ENCODE measurements around the gene SLC2A14. TPM values are rescaled to one million over a fixed set of nuclear protein-coding genes. Genes with fewer than 3 reads are reported as not detected.
"Not testable (repeated sequence)": the region's sequence is repeated elsewhere in the genome, so short reads cannot be mapped to it uniquely, and the experiment has no call there.

SLC2A14 gene
- total RNA-seq, 4 donors from 2014 or later: 0.29 to 3.1 (median 0.39) TPM; not detected in 1

- Histone ChIP-seq H3K4me1 (peaks cover 0 to 2% (median 0%) of the 10 kb centered on the region in 4 donors), H3K9me3 (no peaks in the 10 kb centered on the region), H3K27ac (replicated peaks in 1 of 4) (no peak overlapping the region), H3K27me3 (no peaks in the 10 kb centered on the region), H3K36me3 (no peaks in the 10 kb centered on the region), H3K4me3 (no peak overlapping the region)
- 87% methylated on average over 1 of the region's 1 CpG for WGBS
- DNase-seq (ENCODE audit: extremely low spot score): no peak
- TF ChIP-seq EP300 (IDR thresholded peaks at IDR 0.05) (no peak), CTCF (IDR thresholded peaks at IDR 0.05) (no peak), POLR2A (IDR thresholded peaks at IDR 0.05; ENCODE audit: low read depth) (no peak)
- intact Hi-C loops (cut with DNase I): no loop called here
Measured at GRCh38 chr12:7834701-7835100, 38.0 kb downstream of the SLC2A14 start.

GRCh38 chr12:7833831-7834230, 38.9 kb downstream of the SLC2A14 start:
- Histone ChIP-seq H3K36me3 (no peaks in the 10 kb centered on the region), H3K9me3 (no peaks in the 10 kb centered on the region), H3K27ac (replicated peaks in 1 of 4) (no peak overlapping the region), H3K4me1 (no peaks in the 10 kb centered on the region), H3K4me3 (no peak overlapping the region), H3K27me3 (no peaks in the 10 kb centered on the region)
- TF ChIP-seq POLR2A (IDR thresholded peaks at IDR 0.05; ENCODE audit: low read depth): no peak
- TF ChIP-seq POLR2AphosphoS5 (IDR thresholded peaks at IDR 0.05): no peak
- TF ChIP-seq CTCF (IDR thresholded peaks at IDR 0.05): no peak
- TF ChIP-seq EP300 (IDR thresholded peaks at IDR 0.05): no peak
- 89% methylated on average over 4 of the region's 4 CpGs for WGBS
- DNase-seq (ENCODE audit: extremely low spot score): no peak
- intact Hi-C loops (cut with DNase I): no loop called here

- H3K36me3 ChIP-seq; H3K4me3 ChIP-seq; DNase-seq (ENCODE audit: extremely low spot score); H3K9me3 ChIP-seq; H3K27me3 ChIP-seq; H3K27ac ChIP-seq (replicated peaks in 1 of 4); H3K4me1 ChIP-seq; intact Hi-C loops (cut with DNase I): not testable (repeated sequence)
- WGBS: 89% methylated on average over 6 of the region's 6 CpGs
Measured at GRCh38 chr12:7833201-7833600, 39.5 kb downstream of the SLC2A14 start.

GRCh38 chr12:7832059-7832696, 40.5 kb downstream of the SLC2A14 start:
- no peaks in the 10 kb centered on the region for H3K9me3 ChIP-seq
- intact Hi-C loops (cut with DNase I): no loop called here
- WGBS: 68% methylated on average over 6 of the region's 6 CpGs
- H3K4me3 ChIP-seq: no peak overlapping the region
- no peaks in the 10 kb centered on the region for H3K27me3 ChIP-seq
- TF ChIP-seq EP300 (IDR thresholded peaks at IDR 0.05): no peak
- TF ChIP-seq CTCF (IDR thresholded peaks at IDR 0.05): peak; percentile 9 to 38 (median 22)
- H3K36me3 ChIP-seq: no peaks in the 10 kb centered on the region
- DNase-seq (ENCODE audit: extremely low spot score): no peak
- no peak overlapping the region for H3K27ac ChIP-seq (replicated peaks in 1 of 4)
- no peaks in the 10 kb centered on the region for H3K4me1 ChIP-seq

GRCh38 chr12:7829737-7830136, 43.0 kb downstream of the SLC2A14 start:
- H3K9me3 ChIP-seq; H3K36me3 ChIP-seq; intact Hi-C loops (cut with DNase I); H3K4me3 ChIP-seq; H3K4me1 ChIP-seq; H3K27ac ChIP-seq (replicated peaks in 1 of 4); DNase-seq (ENCODE audit: extremely low spot score); H3K27me3 ChIP-seq: not testable (repeated sequence)
- 92% methylated on average over 4 of the region's 4 CpGs for WGBS

GRCh38 chr12:7825754-7826153, 47.0 kb downstream of the SLC2A14 start:
- H3K27ac ChIP-seq (replicated peaks in 1 of 4); H3K27me3 ChIP-seq; H3K4me3 ChIP-seq; DNase-seq (ENCODE audit: extremely low spot score); intact Hi-C loops (cut with DNase I); H3K36me3 ChIP-seq; H3K9me3 ChIP-seq; H3K4me1 ChIP-seq: not testable (repeated sequence)
- 73% methylated on average over 4 of the region's 4 CpGs for WGBS
